Activated CD4-positive, alpha-beta T cell treated with anti-CD3 and anti-CD28 coated beads for 24 hours (primary cell): Measurements from ENCODE around the gene BAIAP3.
A peak's percentile ranks its signal among the peaks of the same experiment; 100 is the strongest.

Experiments
- DNase-seq, 2 donors: peaks; one replicate each; pipeline ENCODE4 v3.0.0-alpha.2; 2020; ENCODE audit warnings: low read depth in 2 of 2

BAIAP3 gene

DNA sequence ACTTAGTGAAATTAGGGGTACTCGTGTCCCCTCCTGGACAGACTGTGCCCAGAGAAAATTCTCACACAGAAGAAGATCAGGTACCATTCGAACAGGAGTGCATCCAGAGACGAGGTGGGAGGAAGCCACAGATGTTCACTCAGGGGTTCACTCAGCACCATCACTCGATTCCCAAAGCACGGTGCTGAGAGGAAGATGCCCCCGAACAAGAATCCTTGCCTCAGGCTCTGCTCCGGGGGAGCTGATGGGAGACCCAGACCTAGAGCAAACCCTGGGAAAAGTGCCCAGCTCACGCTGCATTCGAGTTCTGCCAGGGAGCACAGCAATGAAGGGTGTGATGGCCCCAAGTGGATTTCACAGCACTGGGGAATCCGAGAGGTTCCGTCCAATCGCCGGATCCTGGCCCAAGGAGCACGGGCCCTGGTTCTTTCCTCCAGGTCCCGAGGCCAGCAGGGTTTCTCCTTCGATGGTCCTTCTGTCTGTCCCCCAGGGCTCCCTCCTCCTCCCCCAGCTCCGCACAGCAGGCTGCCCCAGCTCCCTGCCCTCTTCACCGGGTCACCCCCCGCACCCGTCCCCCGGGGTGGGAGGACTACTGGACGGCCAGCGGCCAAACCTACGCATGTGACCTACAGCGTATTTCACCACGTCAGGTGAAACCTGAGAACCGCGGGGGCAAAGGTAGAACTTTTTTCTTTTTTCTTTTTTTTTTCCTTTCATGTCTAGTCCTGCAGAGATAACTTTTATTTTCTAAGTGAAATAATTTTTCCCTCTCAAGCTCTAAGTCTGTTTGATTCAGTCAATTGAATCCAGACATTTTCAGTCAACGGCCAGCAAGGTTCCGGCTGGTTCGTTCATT, 34.2 kb upstream of the BAIAP3 start:
- DNase-seq, result no peak

DNA sequence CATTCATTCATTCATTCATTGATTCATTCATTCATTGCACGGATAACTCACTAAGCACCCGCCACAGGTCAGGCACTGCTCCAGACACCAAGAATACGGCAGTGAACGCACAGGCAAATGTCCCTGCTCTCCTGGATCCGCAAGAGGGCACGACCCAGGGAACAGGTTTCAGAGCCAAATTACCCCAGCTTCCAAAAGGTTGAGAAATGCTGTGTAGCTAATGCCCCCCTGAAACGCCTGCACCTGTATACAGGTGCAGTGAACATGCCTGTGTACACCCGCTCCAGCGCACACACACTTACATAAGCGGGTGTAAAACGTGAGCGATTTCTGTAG, 33.6 kb upstream of the BAIAP3 start:
- no peak for DNase-seq

- DNase-seq, result peak; percentile 54 to 67
These were observed 32.6 kb upstream of the BAIAP3 start for GRCh38 chr16:1300664-1301476.

DNA sequence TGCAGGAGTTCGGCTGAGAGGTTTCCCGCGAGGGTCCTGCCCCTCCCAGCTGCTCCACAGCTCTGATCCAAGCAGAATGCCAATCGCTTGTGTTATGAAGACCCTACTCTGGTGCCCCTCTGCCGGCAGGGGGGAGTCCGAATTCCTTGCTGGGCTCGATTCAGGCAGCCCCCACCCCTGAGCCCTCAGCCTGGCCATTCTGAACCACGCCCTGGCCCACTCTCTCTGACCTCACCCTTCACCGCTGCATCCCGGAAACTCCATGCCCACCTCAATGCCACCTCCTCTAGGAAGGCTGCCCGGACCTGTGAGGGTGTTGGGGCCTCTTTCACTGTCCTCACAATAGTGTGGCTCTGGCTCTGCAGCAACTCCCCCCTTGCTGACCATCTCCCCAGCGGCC, 31.9 kb upstream of the BAIAP3 start:
- DNase-seq, result no peak

GRCh38 chr16:1305823-1306222, 27.6 kb upstream of the BAIAP3 start:
- DNase-seq, result no peak

GRCh38 chr16:1306334-1306733, 27.1 kb upstream of the BAIAP3 start:
- DNase-seq, result no peak

GRCh38 chr16:1308036-1308976, 25.1 kb upstream of the BAIAP3 start:
- no peak for DNase-seq

- peak; percentile 95 to 98 for DNase-seq
These were observed 24.2 kb upstream of the BAIAP3 start, which contains the start of gene UBE2I for GRCh38 chr16:1308977-1309885. Gene UBE2I, plus strand, starts transcription at chr16:1309636. Its CDS starts 4,395 bp downstream, at chr16:1314031.

- peak; percentile 33 to 35 for DNase-seq
These were observed 23.3 kb upstream of the BAIAP3 start for GRCh38 chr16:1309888-1310831.

DNA sequence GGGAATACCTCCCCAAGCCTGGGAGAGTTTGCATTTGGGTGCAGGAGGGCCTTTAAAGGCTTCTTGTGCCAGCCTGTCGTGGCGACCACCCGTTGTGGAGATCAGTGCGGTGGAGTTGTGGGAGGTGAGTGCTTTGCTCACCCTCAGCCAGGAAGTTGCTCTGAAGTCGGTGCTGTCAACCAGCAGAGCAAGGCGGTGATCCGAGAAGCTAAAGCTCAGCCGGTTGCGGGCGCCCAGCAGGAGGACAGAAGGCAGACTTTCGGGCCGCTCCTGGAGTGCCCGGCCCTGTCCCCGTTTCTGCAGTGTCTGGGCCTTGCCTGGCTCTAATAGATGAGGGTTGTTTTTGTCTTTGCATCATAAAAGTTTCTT, 22.6 kb upstream of the BAIAP3 start:
- no peak for DNase-seq

DNA sequence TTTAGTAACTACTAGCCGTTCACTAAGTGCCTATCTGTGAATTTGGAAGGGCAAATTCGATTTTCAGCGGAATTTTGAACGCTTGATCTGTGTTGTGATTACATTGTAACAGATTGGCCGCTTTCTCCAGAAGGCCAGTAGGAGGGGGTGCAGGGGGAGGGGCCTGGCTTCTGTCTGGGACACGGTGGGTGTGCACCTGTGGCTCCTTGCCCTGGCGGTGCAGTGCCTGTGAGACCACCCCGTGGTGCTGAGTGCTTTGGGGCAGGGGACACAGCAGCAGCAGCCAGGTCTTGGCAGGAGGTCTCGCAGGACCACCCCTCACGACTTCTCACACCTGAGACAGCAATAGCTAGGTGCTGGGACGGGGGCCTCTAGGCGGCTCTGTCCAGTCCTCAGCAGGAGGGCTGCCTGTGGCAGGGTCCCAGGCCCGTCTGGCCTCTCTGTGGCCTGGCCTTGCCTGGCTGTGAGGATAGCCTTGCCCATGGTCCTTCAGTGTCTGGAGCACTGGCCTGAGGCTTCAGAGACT, 22.2 kb upstream of the BAIAP3 start:
- no peak for DNase-seq

DNA sequence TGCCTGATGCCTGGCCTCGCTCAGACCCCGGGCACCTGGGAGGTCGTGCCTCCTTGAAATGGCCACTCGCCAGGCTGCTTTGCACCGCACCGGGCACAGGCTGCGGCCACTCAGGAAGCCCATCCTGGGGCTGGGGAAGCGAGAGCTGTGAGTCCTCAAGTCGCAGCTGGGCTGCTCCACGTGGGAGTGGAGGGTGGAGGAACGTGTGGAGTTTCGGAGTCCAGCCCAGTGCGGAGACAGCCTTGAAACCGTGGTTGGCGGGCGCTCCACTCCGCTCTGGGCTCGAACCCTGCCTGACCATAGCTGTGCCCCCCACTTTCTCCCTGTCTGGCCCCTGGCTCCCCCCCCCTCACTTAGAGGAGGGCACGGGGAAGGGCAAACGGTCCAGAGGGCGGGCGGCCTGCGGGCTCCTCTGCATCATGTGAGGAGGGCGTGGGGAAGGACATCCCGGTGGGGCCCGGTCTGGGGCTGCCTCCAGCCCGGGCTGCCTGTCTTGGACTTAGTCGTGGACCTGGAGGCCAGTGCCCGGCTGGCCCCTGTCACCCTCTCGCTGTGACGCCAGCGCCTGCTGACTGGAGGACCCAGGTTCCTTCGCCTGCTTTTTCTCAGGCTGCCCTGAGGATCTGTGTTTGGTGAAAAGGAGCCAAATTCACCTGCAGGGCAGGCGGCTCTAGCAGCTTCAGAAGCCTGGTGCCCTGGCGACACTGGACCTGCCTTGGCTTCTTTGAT, 21.5 kb upstream of the BAIAP3 start:
- DNase-seq, result no peak

DNA sequence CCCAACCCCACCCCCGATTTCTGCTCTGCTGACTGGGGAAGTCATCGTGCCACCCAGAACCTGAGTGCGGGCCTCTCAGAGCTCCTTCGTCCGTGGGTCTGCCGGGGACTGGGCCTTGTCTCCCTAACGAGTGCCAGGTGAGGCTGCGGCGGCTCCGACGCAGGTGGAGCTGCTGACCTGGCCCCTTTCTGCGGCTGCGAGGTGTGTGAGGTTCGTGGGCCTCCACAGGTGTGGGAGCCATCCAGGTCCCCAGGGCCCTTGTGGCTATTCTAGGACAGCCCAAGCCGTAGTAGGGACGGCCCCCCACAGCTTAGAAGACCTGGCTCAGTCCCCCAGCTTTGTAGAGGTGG, 21.0 kb upstream of the BAIAP3 start:
- no peak for DNase-seq

DNA sequence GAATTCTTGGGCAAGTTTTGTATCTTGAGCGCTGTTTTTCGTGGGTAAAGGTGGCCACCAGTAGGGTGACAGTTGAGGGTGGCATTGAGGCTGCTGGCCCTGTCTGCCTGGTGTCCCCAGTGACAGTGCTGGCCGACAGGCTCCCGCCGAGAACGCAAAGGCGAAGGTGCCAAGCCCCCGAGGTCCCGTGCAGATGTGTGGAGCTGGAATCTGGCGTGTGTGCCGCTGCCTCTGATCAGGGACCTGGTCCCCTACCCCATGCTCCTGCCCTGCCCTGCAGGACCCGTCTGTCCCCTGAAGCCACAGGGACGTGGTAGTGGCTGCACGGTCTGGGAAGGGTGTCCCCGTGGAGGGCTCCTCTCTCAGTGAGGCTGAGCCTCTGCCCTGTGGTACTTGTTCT, 20.5 kb upstream of the BAIAP3 start:
- DNase-seq, result no peak

- DNase-seq, result no peak
These were observed 19.6 kb upstream of the BAIAP3 start for GRCh38 chr16:1313721-1314369.

- no peak for DNase-seq
These were observed 18.9 kb upstream of the BAIAP3 start for GRCh38 chr16:1314399-1315068.

- DNase-seq, result no peak
These were observed 18.1 kb upstream of the BAIAP3 start for GRCh38 chr16:1315081-1316032.
